Breast epithelium (tissue), 4 donors: ENCODE data around the gene ZMAT1. TPM values are rescaled to one million over a fixed set of nuclear protein-coding genes. Genes with fewer than 3 reads are reported as not detected.
"Not testable (repeated sequence)": the region's sequence is repeated elsewhere in the genome, so short reads cannot be mapped to it uniquely, and the experiment has no call there.

Experiments used
- DNase-seq, 2 donors: peaks; one replicate each; pipeline ENCODE4 v3.0.0-alpha.2; 2019; ENCODE audit warnings: low spot score in 2 of 2
- H3K27ac ChIP-seq, 2 donors: fragments of 200-600 bp; sonication (generic) in 1 of 2; one replicate each; pipeline ENCODE4 v1.5.1; 2016 to 2019; ENCODE audit warnings: mild to moderate bottlenecking in 1 of 2
- H3K27me3 ChIP-seq, 2 donors: fragments of 200-600 bp; sonication (generic) in 1 of 2; one replicate each; pipeline versions ENCODE4 v1.5.1 to v1.6.0; 2017 to 2019; ENCODE audit warnings: control low read depth in 1 of 2, mild to moderate bottlenecking in 1 of 2
- H3K36me3 ChIP-seq: fragments of 200-600 bp; one replicate; pipeline ENCODE4 v1.5.1; 2019
- H3K4me1 ChIP-seq, 2 donors: fragments of 200-600 bp; sonication (generic); one replicate each; pipeline ENCODE4 v1.5.1; 2016 to 2019; ENCODE audit warnings: control low read depth in 1 of 2
- H3K4me3 ChIP-seq, 3 donors: fragments of 200-600 bp; sonication (generic); 1 replicate in 2 of 3; 2 replicates in 1 of 3; pipeline ENCODE4 v1.5.1; 2016 to 2019; ENCODE audit warnings: mild to moderate bottlenecking in 3 of 3, moderate library complexity in 2 of 3
- H3K9me3 ChIP-seq, 2 donors: fragments of 200-600 bp; sonication (generic) in 1 of 2; one replicate each; pipeline ENCODE4 v1.5.1; 2016 to 2019; ENCODE audit warnings: control low read depth in 1 of 2
- CTCF ChIP-seq, 3 donors: fragments of 450-650 bp; IDR thresholded peaks; one replicate each; pipeline ENCODE4 v1.5.1; 2016 to 2017; ENCODE audit warnings: antibody characterized with exemption in 3 of 3, mild to moderate bottlenecking in 3 of 3, moderate library complexity in 3 of 3
- POLR2A ChIP-seq: fragments of 450-650 bp; IDR thresholded peaks from one replicate; pipeline ENCODE4 v1.6.1; 2016; ENCODE audit warnings: antibody characterized with exemption, mild to moderate bottlenecking, moderate library complexity
- POLR2AphosphoS5 ChIP-seq, 3 donors: sonication (generic); formaldehyde crosslinking; IDR thresholded peaks; one replicate each; pipeline ENCODE4 v1.6.1; 2017; ENCODE audit warnings: antibody characterized with exemption in 3 of 3
- intact Hi-C: fragments of 100-400 bp; cut with DNase I; formaldehyde crosslinking; loops from one replicate; pipeline ENCODE4 v1.15.1; 2023; ENCODE audit warnings: low total_unique reads
- total RNA-seq, 3 donors: library from RNA; depleted of rRNA; stranded (reverse); fragments of >200 nt; gene quantifications; one replicate each; pipeline ENCODE4 v1.1.0, GENCODE V29; 2016

Gene ZMAT1
- total RNA-seq, result 10 to 100 TPM; 16.7 to 32.8 (median 19.0) TPM

DNA sequence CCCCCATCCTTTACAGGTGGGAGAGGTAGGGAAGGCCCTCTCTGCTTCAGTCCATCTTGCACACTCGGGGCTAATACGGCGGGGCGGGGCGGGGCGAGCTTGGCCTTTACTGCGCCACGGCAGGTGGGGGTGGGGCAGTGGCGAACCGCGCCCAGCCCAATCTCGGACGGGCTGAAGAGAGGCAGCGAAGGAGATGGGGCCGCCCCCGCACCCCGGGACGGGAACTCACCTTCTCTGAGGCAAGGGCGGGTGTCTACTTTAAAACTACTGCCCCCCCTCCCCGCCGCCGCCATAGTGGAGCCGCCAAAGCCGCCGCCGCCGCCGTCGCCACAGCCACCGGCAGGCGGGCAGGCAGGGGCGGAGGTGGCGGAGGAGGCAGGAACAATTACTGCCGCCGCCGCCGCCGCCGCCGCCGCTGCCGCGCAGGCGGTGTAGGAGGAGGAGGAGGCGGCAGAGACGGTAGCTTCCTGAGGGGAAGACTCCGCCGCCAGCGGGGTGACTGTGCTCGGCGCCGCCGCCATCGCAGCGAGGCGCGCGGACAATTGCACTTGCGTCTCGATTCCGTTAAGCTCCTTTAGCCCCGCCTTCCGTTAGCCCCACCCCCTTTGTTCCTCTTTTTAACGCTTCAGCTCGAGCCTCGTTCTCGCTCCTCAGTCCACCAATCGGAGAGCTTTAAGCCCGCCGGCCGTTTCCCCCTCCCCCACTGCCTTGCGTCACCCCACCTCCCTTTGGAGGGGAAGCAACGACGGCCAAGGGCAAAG is at the start of gene ZMAT1:
ZMAT1 (minus strand) TSS at position 540 of the 761 bp plus-strand sequence; CDS start at position 521, 19 bp downstream.
- peak within 1 kb of the TSS; percentile 63 to 80 (median 65) for H3K4me3 ChIP-seq
- H3K27me3 ChIP-seq, result peaks cover 0 to 17% of the 10 kb centered on the region in 2 donors
- H3K4me1 ChIP-seq, result no peaks in the 10 kb centered on the region
- peak within 1 kb of the TSS; percentile 93 to 97 for H3K27ac ChIP-seq
- no peaks in the 10 kb centered on the region for H3K36me3 ChIP-seq
- TF ChIP-seq POLR2AphosphoS5 (IDR thresholded peaks at IDR 0.05) (peak; percentile 72 to 88 (median 79)), CTCF (IDR thresholded peaks at IDR 0.05) (peak in 1 of 3 donors; percentile 22), POLR2A (peak; percentile 22)
- intact Hi-C loops, result no loop called here
- H3K9me3 ChIP-seq, result no peaks in the 10 kb centered on the region
- peak; percentile 87 to 88 for DNase-seq

DNA sequence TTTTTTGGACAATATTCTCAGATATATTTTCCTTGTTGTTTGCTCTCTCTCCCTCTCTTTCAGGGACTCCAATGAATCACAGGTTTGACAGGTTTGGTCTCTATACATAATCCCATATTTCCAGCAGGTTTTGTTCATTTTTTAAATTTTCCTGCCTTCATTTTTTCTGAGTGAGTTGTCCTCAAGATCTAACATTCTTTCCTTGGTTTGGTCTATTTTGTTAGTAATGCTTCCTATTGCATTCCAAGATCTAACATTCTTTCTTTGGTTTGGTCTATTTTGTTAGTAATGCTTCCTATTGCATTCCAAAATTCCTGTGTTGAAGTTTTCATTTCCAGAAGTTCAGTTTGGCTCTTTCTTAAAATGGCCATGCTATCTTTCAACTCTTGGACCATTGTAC is 45.3 kb upstream of the ZMAT1 start:
- Histone ChIP-seq H3K27me3 (peaks cover 0 to 54% of the 10 kb centered on the region in 2 donors), H3K36me3 (no peaks in the 10 kb centered on the region), H3K9me3 (no peaks in the 10 kb centered on the region), H3K27ac (no peak overlapping the region), H3K4me1 (no peaks in the 10 kb centered on the region), H3K4me3 (no peak overlapping the region)
- DNase-seq, result no peak
- TF ChIP-seq POLR2A, result no peak
- intact Hi-C loops, result no loop called here

DNA sequence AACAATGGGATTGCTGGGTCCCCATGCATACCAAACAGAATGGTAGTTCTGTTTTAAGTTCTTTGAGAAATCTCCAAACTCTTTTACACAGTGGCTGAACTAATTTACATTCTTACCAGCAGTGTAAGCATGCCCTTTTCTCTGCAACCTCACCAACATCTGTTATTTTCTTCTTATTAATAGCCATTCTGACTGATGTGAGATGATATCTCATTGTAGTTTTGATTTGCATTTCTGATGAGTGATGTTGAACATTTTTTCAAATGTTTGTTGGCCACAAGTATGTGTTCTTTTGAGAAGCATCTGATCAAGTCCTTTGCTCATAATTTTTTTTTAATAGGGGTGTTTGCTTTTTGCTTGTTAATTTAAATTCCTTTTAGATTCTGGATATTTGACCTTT is 41.2 kb upstream of the ZMAT1 start:
- intact Hi-C loops, result no loop called here
- no peak overlapping the region for H3K4me3 ChIP-seq

DNA sequence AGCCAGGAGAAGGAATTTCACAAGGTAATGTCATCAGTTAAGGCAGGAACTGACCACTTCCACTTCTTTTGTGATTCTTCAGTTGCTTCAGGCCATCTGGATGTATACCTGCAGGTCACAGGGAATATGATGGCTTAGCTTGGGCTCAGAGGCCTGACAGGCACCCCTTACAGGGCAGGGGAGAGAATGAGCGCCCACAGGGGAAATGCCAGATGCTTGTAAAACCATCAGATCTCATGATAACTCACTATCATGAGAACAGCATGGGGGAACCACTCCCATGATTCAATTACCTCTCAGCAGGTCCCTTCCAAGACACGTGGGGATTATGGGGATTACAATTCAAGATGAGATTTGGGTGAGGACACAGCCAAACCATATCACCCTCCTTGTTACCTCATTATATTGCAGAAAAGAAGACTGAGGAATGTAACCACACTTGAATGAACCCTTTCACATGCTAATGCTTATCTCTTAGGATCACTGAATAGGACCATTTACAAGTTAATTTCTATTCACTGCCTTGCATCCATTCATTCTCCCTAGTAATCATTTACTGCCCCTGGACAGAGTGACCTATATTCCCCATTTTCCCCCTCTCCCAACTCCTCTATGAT is 33.2 kb upstream of the ZMAT1 start:
- H3K36me3 ChIP-seq, intact Hi-C loops, H3K4me1 ChIP-seq, H3K4me3 ChIP-seq, H3K27ac ChIP-seq, H3K27me3 ChIP-seq, H3K9me3 ChIP-seq, DNase-seq: not testable (repeated sequence)

More for the DNA sequence above, 41.2 kb upstream of the ZMAT1 start:
- H3K27ac ChIP-seq, result no peak overlapping the region
- H3K4me1 ChIP-seq, result no peaks in the 10 kb centered on the region
- DNase-seq, result no peak
- no peaks in the 10 kb centered on the region for H3K36me3 ChIP-seq
- TF ChIP-seq POLR2A (no peak), CTCF (IDR thresholded peaks at IDR 0.05) (no peak), POLR2AphosphoS5 (IDR thresholded peaks at IDR 0.05) (no peak)
- H3K9me3 ChIP-seq, result no peaks in the 10 kb centered on the region
- H3K27me3 ChIP-seq, result peaks cover 0 to 23% of the 10 kb centered on the region in 2 donors

DNA sequence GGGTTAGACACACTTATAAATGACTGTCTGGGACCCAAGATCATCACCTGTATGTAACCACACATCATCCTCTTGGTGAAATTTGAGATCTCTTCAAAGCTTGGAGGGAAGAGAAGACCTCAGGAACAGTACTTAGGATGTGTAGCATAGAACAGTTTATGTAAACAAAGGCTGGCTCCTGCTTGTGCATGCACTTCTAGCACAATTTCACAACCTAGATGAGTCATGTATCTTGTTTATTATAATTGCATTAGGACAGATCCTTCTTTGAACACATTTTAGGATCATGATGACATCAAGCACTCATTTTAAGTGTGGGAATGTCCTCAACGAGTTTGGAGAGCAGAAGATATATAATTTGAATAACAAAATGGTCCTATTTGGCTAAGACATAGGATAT is 26.3 kb upstream of the ZMAT1 start:
- intact Hi-C loops, result no loop called here
- Histone ChIP-seq H3K36me3 (no peaks in the 10 kb centered on the region), H3K27ac (no peak overlapping the region), H3K9me3 (peaks cover 0 to 4% of the 10 kb centered on the region in 2 donors), H3K27me3 (peaks cover 0 to 24% of the 10 kb centered on the region in 2 donors), H3K4me3 (no peak overlapping the region), H3K4me1 (no peaks in the 10 kb centered on the region)
- TF ChIP-seq CTCF (IDR thresholded peaks at IDR 0.05), result no peak
- TF ChIP-seq POLR2AphosphoS5 (IDR thresholded peaks at IDR 0.05), result no peak
- TF ChIP-seq POLR2A, result no peak
- no peak for DNase-seq

GRCh38 chrX:101957174-101957573 is 25.3 kb upstream of the ZMAT1 start:
- H3K36me3 ChIP-seq, result no peaks in the 10 kb centered on the region
- no peak for TF ChIP-seq CTCF (IDR thresholded peaks at IDR 0.05)
- TF ChIP-seq POLR2A, result no peak
- TF ChIP-seq POLR2AphosphoS5 (IDR thresholded peaks at IDR 0.05), result no peak
- intact Hi-C loops, result no loop called here
- peaks cover 0 to 24% of the 10 kb centered on the region in 2 donors for H3K27me3 ChIP-seq
- no peak overlapping the region for H3K27ac ChIP-seq
- H3K4me1 ChIP-seq, result no peaks in the 10 kb centered on the region
- H3K9me3 ChIP-seq, result peaks cover 0 to 4% of the 10 kb centered on the region in 2 donors
- H3K4me3 ChIP-seq, result no peak overlapping the region
- DNase-seq, result no peak
